ENCODE results near the gene TMEM255A.

TMEM255A gene

DNA sequence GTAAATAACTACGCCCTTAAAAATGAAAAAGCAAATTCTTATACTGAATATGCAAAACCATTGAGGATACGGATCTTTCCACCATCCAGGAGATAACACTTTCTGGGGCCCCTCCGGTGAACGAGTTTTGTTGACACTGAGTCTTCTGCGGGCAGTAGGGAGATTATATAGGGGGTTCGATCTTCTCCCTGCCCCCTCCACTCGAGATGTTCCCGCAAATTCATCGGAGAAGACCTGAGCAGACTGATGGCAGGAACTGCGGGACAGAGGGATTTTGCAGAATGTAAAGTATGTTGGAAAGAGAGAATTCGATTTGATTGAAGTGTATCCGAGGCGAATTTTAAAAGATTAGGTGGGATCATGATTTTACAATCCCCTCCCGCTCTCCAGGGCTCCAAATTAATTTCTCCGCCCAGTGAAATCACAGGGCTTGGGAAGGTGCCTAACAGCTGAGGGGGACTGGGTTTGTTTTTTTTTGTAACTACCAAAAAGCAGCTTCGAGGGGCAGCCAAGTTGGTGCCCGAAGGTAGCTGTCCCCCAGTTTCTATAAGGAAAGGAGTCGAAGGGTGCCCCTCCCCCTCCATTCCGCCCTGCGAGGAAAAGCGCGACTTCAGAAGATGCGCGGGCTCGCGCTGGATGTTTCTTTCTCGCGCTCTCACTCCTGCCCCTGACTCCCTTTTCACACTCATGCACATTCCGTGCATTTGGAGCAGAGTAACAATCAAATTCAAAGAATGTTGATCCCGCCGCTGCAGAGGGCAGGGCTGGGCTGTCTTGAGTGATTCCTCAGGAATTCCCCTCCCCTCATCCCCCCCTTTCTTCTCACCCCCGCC is 1.2 kb downstream of the TMEM255A start:
- no peaks in the 10 kb centered on the region for H3K9me3 ChIP-seq (ENCODE audit: severe bottlenecking)
- H3K27ac ChIP-seq = no peak overlapping the region
- H3K4me3 ChIP-seq (ENCODE audit: low read depth, low read length) = peak overlapping the region; percentile 7; the same call in 1 of the 2 replicates
- no peaks in the 10 kb centered on the region for H3K36me3 ChIP-seq
- no peak for DNase-seq
- TF ChIP-seq, protein P1, sequence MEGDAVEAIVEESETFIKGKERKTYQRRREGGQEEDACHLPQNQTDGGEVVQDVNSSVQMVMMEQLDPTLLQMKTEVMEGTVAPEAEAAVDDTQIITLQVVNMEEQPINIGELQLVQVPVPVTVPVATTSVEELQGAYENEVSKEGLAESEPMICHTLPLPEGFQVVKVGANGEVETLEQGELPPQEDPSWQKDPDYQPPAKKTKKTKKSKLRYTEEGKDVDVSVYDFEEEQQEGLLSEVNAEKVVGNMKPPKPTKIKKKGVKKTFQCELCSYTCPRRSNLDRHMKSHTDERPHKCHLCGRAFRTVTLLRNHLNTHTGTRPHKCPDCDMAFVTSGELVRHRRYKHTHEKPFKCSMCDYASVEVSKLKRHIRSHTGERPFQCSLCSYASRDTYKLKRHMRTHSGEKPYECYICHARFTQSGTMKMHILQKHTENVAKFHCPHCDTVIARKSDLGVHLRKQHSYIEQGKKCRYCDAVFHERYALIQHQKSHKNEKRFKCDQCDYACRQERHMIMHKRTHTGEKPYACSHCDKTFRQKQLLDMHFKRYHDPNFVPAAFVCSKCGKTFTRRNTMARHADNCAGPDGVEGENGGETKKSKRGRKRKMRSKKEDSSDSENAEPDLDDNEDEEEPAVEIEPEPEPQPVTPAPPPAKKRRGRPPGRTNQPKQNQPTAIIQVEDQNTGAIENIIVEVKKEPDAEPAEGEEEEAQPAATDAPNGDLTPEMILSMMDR (IDR thresholded peaks at IDR 0.05; ENCODE audit: low read depth, low read length) = no peak
- peaks cover 85% of the 10 kb centered on the region for H3K27me3 ChIP-seq (ENCODE audit: insufficient read depth, low read depth, severe bottlenecking)

- peaks cover 82% of the 10 kb centered on the region for H3K27me3 ChIP-seq (ENCODE audit: insufficient read depth, low read depth, severe bottlenecking)
- H3K9me3 ChIP-seq (ENCODE audit: severe bottlenecking) = no peaks in the 10 kb centered on the region
- peak overlapping the region; percentile 7; the same call in 1 of the 2 replicates for H3K4me3 ChIP-seq (ENCODE audit: low read depth, low read length)
- H3K36me3 ChIP-seq = no peaks in the 10 kb centered on the region
- H3K27ac ChIP-seq = no peak overlapping the region
- peak; percentile 58 for DNase-seq
- TF ChIP-seq, protein P1 (IDR thresholded peaks at IDR 0.05; ENCODE audit: low read depth, low read length) = peak; percentile 80
These were observed 2.0 kb downstream of the TMEM255A start for GRCh38 chrX:120308959-120309872.

DNA sequence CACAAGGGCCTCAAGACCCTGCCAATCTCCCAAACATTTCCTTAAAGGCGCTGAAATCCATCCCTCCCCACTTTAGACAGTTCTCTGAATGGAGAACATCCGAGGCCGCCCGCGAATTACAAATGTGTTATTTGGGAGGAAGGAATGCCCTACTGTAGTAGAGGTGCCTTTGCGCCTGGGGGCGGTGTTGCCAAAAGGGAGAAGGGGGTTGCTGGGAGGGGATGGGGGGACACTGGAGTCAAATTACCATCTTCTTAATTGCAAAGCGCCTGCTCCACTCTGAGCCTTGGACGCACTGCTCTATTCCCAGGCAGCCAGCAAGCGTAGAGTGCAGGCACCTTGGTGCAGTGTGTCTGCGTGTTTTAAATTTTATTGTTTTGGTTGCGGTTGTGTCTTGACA is 2.7 kb downstream of the TMEM255A start:
- DNase-seq = peak; percentile 34
- Histone ChIP-seq H3K9me3 (ENCODE audit: severe bottlenecking) (no peaks in the 10 kb centered on the region), H3K4me3 (ENCODE audit: low read depth, low read length) (no peak overlapping the region), H3K27ac (no peak overlapping the region), H3K36me3 (no peaks in the 10 kb centered on the region), H3K27me3 (ENCODE audit: insufficient read depth, low read depth, severe bottlenecking) (peaks cover 76% of the 10 kb centered on the region)
- TF ChIP-seq, protein P1 (IDR thresholded peaks at IDR 0.05; ENCODE audit: low read depth, low read length) = no peak

DNA sequence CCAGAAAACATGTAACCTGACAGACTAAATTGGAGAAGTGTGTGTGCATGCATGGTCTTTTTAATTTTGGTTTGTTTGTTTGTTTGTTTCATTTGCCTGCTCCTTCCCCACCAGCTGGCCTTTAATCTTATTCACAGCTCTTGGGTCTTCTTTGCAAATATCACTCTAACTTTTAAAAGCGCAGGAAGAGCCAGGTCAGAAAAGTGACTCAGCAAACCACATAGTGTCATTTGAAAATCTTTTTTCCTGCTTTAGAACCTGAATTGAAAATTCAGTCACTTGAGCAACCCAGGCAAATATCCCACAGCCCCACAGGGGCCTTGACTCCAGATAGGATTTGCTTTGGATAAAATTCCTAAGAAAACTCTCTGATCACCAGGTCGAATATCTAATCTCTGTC is 4.6 kb downstream of the TMEM255A start:
- H3K27ac ChIP-seq = no peak overlapping the region
- H3K27me3 ChIP-seq (ENCODE audit: insufficient read depth, low read depth, severe bottlenecking) = peaks cover 61% of the 10 kb centered on the region
- TF ChIP-seq, protein P1 (IDR thresholded peaks at IDR 0.05; ENCODE audit: low read depth, low read length) = no peak
- H3K36me3 ChIP-seq = no peaks in the 10 kb centered on the region
- H3K4me3 ChIP-seq (ENCODE audit: low read depth, low read length) = no peak overlapping the region
- no peak for DNase-seq
- H3K9me3 ChIP-seq (ENCODE audit: severe bottlenecking) = no peaks in the 10 kb centered on the region

- TF ChIP-seq, protein P1 (IDR thresholded peaks at IDR 0.05; ENCODE audit: low read depth, low read length) = no peak
- Histone ChIP-seq H3K27ac (no peak overlapping the region), H3K4me3 (ENCODE audit: low read depth, low read length) (no peak overlapping the region), H3K9me3 (ENCODE audit: severe bottlenecking) (no peaks in the 10 kb centered on the region), H3K27me3 (ENCODE audit: insufficient read depth, low read depth, severe bottlenecking) (peaks cover 53% of the 10 kb centered on the region), H3K36me3 (no peaks in the 10 kb centered on the region)
- DNase-seq = no peak
These were observed 5.6 kb downstream of the TMEM255A start for GRCh38 chrX:120305531-120306141.

Measured in WERI-Rb-1 (cell line).